ENCODE measurements around the gene PCNA.
A peak's percentile ranks its signal among the peaks of the same experiment; 100 is the strongest.

The PCNA gene

DNA sequence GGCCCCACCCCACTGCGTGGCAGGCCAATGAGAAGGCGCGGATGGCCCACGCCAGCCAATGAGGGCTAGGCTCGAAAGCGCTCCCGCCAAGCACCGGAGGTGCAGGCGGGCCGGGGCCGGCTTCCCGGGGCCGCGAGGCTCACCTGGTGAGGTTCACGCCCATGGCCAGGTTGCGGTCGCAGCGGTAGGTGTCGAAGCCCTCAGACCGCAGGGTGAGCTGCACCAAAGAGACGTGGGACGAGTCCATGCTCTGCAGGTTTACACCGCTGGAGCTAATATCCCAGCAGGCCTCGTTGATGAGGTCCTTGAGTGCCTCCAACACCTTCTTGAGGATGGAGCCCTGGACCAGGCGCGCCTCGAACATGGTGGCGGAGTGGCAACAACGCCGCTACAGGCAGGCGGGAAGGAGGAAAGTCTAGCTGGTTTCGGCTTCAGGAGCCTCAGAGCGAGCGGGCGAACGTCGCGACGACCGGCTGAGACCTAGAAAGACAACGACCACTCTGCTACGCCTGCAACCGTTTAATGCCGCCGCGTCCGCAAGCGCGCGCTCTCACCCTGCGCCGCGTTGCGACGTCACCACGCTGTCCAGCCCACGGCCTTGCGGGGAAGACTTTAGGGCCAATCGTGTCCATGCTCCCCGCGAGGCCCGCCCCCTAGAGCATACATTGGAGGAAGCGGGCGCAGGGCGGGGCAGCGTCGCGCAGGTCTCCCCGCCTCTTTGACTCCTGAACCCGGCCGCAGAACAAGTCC, at the start of gene PCNA:
Gene PCNA, minus strand, starts transcription at position 524 of the 750 bp plus-strand sequence. Its CDS starts 160 bp downstream, at position 364.
- peak; percentile 98 for DNase-seq (ENCODE audit: low spot score)

DNA sequence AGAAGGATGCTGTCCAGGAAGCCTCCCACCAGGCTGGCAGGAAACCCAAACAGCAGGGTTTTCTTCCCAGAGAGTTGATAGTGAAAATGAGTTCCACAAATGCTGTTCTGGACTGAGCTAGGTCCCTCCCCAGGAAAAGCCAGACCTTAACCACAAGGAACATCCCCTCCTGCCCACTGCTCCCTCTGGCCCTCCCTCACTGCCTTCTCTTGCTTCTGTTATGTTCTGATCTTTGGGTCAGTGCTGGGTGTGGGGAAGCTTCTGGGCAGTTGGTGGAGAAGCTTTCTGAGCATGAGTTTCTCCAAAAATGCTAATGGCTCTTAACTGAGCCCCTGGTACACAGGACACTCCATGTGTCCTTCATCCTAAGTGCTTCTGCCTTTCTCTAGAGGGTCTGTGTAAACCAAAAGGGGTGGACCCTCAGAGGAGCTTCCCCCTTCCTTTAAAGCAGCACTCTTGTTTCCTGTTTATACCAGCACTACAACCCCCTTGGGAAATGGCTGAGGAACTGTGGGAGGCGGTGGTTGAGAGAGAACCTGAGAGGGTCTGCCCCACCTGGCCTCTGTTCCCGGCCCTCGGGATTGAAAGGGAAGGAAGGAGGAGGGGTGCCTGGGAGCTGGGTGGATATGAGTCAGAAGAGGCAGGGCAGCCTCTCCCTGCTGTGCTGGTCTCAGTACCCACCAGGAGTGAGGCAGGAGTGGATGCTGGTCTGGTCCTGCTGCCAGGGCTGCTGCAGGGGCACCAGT, 49.1 kb upstream of the PCNA start:
- no peak for DNase-seq (ENCODE audit: low spot score)

DNA sequence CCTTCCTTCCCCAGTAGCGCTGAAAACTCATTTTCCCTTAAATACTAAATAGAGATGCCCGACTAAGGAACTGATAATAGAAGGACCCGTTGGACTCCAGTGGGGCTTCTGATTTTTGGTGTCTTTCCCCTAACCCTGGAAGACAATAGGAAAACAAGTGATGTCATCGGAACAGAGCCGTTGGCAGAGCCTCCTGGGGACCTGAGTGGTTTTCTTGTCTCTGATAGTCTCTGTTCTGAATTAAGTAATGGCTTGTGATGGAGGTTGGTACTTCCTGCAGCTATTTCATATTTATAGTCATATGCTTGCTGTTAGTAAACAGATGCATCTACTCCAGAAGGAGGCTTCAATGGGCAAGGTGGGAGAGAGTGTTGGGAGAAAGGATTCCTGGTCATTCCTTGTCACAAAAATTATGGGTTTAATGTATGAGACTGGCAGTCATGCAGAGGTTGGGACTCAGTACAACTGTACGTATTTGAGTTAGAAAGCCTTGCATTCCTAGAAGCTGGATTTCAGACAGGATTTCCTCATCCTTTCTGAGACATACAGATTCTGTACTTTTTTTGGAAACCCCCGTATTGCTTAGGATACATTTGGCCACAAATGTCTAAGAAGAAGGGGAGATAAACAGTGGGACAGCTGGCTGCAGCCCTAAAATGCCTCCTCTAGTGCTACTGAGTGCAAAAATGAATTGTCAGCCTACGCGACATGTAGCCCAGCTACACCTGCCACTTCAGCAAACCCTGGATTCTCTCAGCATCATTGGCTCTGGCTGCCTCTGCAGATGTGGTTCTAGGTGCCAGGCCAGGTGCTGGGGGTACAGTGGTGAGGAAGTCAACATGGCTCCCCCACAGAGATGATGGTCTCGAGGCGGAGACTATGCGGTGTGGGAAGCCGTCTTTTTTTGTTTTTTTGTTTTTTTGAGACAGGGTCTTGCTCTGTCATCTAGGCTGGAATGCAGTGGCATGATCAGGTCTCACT, 45.2 kb upstream of the PCNA start:
- DNase-seq (ENCODE audit: low spot score) = peak; percentile 66

DNA sequence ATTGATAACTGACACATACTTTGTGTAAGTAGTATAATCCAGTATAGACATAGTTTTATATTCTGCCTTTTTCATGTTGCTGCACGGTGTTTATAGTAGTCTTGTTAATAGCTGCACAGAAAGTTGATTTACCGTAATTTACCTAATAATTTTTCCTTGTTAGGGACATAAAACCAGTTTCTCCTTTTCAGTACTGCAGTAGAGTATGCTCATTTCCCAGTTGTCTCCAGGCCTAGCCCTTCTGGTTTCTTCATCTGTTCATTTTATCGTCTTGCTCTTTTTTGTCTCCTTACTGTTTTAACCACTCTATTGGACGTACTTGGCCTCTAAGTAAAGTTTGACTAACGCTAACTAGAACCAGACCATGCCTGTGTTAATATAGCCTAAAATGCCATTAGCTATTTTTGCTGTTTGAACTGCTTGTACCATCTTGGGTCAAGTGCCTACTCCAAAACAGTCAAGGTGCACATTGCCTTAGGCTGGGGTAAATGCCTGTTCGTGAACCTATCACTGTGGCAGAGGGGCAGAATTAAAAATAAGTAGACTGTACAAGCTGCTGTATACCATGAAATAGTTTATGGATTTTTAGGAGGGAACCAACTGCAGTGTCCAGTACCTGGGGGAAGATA, 41.9 kb upstream of the PCNA start:
- no peak for DNase-seq (ENCODE audit: low spot score)

DNA sequence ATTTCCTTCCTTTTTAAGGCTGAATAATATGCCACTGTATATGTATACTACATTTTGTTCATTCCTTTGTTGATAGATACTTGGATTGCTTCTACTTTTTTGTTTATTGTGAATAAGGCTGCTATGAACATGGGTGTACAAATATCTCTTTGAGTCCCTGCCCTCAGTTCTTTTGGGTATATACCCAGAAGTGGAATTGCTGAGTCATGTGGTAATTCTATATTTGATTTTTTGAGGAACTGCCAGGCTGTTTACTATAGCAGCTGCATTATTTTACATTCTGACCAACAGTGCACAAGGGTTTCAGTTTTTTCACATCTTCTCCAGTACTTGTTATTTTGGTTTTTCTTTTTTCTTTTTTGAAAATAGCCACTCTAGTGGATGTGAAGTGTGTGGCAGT, 41.1 kb upstream of the PCNA start:
- no peak for DNase-seq (ENCODE audit: low spot score)

DNA sequence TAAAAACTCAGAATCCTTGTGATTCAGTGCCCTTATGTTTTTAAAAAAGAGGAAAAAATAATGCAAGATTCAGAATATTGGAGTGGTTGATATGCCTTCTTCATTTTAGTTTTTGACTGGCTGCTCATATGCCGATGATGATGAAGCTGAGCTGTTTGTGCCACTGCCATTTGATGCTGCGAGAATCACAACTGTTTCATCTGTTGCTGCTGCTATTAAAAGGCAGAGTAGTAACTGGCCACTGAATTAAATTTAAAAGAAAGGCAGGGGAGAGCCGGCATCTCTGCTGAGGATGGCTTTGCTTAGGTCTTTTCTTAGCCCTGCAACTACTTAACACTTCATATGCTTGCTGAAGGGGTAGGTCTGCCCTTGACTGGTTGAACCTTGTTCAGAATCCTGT, 40.2 kb upstream of the PCNA start:
- no peak for DNase-seq (ENCODE audit: low spot score)

DNA sequence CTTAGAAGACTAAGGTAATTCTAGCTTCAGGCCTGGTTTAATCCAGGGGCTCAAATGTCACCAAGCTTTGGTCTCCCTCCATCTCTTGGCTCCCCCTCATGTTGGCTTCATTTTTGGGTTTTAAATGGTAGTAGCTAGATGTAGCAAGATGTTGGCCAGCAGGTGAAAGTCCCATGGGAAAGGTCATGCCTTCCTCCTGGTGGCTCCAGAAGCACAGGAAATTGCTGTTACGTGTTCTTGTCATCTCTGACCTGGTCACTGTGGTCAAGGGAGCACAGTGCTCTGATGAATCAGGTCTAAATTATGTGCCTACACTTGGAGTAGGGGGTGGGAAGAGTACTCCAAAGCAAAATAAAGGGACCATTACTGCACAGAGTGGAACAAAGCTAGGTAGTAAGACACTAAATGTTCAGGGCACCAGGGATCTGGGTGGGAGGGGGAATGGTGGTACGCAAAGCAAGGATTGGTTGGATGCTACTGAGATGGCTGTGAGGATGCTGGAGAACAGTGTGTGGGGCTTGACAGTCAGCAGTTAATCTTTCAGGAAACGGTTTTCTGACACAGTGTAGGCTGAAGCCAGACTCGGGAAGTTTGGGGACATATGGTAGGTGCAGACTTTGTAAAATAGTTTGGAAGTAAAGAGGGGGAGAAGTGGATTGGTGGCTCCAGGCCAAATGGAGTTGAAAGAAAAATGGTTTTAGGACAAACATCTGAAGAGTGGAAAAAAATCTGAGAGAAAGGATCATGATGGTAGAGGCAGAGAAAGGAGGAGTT, 37.1 kb upstream of the PCNA start:
- DNase-seq (ENCODE audit: low spot score) = no peak

DNA sequence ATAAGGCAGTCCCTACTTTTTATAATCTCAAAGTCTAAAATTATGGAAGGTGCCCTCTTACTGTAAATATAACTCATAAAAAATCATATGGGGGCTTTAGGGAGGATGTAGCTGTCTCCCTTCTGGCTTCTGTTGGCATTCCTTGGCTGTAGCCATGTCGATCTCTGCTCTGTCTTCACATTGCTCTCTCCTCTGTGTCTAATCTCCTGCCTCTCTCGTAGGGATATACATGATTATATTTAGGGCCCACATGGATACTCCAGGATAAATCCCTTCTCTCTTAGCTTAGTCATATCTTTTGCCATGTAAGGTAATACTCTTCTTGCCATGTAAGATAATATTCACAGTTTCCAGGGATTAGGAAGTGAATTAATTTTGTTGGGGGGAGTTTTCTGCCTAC, 35.6 kb upstream of the PCNA start:
- no peak for DNase-seq (ENCODE audit: low spot score)

DNA sequence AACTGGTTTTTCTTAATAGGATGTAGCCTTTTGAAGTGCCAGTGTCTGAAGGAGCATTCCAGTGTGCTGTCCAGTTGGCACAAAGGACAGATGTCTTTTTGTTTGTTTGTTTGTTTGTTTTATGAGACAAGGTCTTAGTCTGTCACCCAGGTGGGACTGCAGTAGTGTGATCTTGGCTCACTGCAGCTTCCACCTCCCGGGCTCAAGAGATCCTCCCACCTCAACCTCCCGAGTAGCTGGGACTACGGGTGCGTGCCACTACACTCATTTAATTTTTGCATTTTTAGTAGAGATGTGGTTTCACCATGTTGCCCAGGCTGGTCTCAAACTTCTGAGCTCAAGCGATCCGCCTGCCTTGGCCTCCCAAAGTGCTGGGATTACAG, 34.8 kb upstream of the PCNA start:
- no peak for DNase-seq (ENCODE audit: low spot score)

DNA sequence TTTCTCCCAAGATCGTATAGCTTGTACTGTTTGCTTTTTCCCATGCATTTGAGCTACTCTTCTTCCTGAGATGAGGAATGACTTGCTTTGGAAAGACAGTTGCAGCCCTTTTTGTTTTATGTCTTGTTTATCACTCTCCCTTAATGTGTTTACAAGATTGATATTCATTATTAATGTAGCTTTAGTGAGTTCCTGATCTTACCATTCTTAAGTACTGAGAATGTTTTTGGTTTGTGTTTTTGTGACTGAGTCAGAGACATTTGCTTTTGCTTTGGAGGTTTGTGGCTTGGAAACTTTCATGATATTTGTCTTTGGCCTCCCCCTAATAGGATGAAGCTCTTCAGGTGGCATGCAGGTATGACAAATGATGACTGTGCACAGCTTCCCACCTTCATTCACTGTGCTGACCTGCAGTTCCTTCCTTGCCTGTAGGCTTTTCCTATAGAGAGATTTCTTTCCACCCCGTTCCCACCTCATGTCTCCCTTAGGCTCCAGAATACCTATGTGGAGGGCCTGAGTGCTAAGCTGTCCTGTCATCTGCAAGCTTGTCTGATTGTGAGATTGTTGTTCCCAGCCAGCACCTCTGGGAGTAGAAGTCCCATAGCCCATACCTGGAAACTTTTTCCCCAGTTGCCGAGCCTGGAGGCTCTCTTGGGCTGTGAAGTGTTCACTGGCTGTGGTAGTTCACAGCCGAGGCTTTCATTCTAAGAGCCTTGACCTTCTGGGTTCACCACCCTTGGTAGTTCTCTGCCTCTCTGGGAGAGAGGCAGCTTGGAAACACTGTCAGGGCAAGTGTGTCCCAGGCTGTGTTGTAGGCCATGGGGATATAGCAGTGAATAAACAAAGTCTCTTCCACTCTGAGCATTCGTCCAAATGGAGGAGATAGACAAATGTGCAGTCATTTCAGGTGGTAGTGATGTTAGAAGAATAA, 34.1 kb upstream of the PCNA start:
- DNase-seq (ENCODE audit: low spot score) = no peak

DNA sequence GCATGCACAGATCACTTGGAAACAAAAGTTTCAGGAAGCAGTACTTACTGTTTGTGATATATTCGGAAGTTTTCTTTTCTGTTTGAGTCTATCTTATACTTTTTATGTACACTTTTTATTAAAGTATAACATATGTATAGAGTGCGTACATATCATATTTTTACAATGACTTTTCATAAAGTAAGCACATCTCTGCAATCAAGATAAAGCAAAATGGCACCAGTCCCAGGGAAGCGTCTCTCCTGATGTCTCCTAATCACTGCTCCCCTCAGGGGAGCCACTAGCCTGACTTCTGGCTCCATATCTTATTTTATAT, 33.4 kb upstream of the PCNA start:
- no peak for DNase-seq (ENCODE audit: low spot score)

DNA sequence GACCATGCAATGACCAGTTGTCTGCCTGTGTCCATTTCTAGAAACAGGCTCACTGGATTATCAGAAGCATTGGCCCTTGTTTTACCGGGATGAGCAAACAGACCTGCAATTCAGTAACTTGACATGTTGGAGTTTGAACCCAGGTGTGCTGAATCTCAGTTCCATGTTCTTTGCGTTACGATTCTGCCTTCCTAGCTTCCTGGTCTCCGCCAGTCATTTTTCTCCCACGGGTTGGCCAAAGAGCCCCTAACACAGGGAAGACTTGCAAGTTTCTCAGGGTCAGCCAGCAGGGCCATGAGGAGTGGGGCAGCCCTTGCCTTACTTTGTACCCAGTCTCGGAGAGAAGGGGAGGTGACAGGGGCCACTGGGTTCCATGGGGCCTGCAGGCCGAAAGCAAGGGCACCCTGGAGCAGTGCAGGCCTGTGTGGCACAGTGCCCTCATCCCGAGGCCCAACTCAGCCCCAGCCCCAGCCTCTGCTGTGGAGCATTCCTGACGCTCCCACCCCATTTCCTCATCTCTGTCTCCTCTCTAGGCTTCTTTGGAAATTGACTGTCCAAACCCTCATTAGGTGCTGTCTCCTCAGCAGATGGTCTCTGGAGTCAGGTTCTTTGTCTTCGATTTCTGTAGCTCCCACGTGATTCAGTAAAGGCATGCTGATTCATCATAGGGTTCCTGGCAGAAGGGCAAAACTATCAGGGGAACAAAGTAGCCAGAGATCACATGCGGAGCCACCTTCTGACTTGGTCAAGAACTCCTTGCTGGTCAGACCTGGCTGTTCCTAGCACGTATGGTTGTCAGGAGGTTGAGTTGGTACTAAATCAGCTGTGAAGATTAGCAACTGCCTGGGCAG, 30.7 kb upstream of the PCNA start:
- DNase-seq (ENCODE audit: low spot score) = peak; percentile 27

DNA sequence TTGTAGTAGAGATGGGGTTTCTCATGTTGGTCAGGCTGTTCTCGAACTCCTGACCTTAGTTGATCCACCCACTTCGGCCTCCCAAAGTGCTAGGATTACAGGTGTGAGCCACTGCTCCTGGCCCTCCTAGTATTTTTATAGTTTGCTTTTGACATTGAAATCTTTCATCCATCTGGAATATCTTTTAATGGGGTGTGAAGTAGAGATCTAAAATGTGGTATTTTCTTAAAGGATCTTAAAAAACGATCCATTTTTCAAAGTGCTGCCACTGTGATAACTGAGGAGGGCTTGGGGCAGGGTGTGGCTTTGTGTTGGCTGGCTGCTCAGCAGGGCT, 30.1 kb upstream of the PCNA start:
- DNase-seq (ENCODE audit: low spot score) = no peak

DNA sequence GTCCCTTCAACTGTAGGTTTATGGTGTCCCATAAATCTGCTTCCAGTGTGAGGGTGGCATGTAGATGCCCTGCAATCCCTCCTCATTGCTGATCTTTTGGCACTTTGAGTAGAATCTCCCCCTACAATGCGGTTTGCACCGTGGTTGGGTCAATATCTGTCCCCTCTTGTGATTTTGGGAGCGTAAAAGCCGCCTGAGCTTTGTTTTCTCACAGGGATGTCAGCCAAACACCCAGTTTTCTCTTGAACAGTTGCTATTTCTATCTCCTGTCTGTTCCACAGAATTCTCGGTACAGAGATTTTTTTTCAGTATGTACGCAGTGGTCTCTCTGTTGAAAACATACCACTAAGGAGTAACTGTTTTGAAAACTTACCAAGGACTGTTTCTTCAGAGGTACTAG, 28.8 kb upstream of the PCNA start:
- DNase-seq (ENCODE audit: low spot score) = peak; percentile 53

DNA sequence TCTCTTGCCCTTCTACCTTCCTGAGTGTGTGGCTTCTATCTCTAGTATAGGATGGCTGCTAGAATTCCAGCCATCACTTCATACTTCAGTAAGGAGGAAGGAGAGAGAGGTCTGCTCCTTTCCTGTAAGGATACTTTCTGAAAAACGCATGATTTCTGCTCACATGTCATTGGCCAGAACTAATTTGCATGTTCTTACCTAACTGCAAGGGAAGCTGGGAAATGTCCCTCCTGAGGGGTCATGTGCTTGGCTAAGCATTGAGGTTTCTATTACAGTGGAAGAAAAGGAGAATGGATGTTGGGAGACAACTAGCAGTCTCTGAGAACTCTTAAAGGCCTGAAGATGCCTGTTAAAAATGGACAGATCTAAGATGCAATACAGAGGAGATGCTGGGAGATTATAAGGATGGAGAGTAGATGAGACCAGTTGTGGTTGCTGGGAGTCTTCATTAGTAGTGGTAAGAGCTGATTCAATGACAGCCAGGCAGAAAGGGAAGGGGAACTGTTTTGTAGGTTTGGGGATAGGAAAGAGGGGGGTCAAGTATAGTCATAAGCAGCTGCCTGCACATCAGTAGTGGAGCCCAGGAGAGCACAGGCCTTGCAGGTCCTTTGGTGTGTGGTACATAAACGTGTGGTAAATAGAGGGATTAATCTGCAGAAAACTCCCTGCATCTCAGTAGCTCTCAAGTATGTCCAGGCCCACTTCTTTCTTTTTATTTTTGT, 27.3 kb upstream of the PCNA start:
- DNase-seq (ENCODE audit: low spot score) = no peak

DNA sequence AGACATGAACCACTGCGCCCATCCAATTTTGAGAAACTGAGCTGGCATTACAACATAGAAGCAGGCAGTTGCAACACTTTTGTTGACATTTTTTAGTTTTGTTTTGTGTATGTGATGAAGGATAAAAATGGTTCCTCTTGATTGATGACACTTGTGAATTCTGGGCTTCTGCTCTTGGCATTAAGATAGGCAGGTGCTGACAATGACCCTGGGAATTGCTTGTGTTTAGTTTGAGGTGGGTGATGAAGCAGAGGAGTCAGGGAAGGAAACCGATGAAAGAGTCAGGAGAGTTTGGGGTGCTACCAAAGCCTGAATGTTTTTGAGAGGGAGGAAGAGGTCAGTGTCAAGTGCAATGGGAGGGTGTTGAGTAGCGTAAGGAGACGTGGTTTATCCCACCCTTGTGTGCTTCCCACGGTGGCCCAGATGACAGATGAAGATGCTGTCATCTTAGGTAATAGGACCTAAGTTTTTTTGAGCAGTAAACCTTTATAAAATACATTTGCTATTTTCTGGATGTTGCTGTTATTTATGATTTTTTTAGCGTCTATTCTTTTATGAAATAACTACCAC, 26.4 kb upstream of the PCNA start:
- DNase-seq (ENCODE audit: low spot score) = no peak

DNA sequence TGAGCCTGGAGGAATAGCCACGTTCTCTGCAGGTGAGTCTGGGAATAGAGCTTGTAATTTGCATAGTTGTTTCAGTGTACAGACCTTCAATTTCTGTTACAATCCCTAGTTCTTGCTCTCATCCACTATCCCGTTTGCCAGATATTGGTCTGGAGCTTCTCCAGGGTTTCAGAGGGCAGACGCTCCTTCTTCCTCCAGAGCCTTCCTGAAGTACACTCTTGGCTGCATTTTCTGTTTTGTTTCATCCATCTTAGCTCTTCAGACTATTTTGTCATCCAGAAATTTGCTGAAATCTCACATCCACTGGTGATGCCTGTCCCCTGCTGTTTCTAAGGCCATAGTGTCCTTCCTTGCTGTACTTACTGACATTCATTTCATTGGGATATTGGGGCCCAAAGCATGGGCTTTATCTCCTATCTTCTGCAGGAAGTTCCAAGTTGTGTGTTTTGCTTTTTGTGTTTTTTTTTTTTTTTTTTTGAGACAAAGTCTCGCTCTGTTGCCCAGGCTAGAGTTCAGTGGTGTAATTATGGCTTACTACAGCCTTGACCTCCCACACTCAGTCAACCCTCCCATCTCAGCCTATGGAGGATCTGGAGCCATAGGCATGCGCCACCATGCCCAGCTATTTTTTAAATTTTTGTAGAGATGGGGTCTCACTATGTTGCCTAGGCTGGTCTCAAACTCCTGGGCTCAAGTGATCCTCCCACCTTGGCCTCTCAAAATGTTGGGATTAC, 25.8 kb upstream of the PCNA start:
- peak; percentile 48 for DNase-seq (ENCODE audit: low spot score)

DNA sequence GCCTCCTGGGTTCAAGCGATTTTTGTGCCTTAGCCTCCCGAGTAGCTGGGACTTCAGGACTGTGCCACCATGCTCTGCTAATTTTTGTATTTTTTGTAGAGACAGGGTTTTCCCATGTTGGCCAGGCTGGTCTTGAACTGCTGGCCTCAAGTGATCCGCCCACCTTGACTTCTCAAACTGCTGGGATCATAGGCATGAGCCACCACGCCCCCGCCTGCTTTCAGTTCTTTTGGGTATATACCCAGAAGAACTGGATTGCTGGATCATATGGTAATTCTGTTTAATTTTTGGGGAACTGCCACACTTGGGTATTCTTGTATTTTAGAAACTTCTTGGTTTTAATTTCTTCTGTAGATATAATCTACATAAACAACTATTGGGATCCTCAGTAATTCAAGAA, 24.1 kb upstream of the PCNA start:
- DNase-seq (ENCODE audit: low spot score) = no peak
